ENCODE data around the gene PIEZO2. TPM values are rescaled to one million over a fixed set of nuclear protein-coding genes. Genes with fewer than 3 reads are reported as not detected.

The PIEZO2 gene
- total and polyA plus RNA-seq, 2 of the 8 experiments (the other 6 are each of a cell fraction or from before 2014, with no cell fraction given): 4.7 to 16.5 TPM

DNA sequence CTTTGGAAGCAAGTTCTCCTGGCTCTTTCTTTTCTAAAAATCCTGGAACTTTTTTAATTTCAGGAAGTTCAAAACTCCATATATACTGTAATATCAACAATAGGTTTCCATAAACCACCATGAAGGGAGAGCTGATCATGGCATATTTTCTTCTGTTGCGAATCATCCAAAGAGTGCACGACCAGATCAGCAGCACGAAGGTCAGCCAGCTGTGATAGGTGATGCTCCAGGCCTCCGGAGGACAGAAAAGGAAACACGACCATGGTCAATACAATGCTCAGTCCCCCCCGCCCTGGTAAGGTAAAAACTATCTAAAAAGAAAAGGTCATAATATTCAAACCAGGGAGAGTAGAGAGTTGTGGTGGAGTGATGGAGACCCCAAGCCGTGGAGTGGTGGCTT, 354.6 kb downstream of the PIEZO2 start:
- ChIA-PET POLR2A (ENCODE audit: partially characterized antibody) (interaction anchor here (1.0 kb wide), 1 partner anchor 356 kb away, joined by 3 read pairs; no protein-coding TSS in a partner anchor), CTCF (ENCODE audit: partially characterized antibody) (interaction anchor here (0.9 to 2.4 kb wide), 7 partner anchors 8 to 359 kb away, joined by 3 to 14 read pairs (median 4); no protein-coding TSS in a partner anchor)
- no peaks in the 10 kb centered on the region for H3K27me3 ChIP-seq (replicated peaks in 1 of 4; ENCODE audit: control insufficient read depth in 3 of 4, extremely low read depth in 1 of 4, insufficient read depth in 3 of 4, low read length in 3 of 4)

More for the DNA sequence above, 354.6 kb downstream of the PIEZO2 start:
- no peak overlapping the region for H2BK20ac ChIP-seq (ENCODE audit: low read length)
- no peak overlapping the region for H3K14ac ChIP-seq (ENCODE audit: insufficient read length)
- peaks cover 0 to 8% (median 4%) of the 10 kb centered on the region in 4 experiments; a peak in 4 of 7 replicates for H3K4me1 ChIP-seq (replicated peaks in 1 of 4; ENCODE audit: control insufficient read depth in 3 of 4, insufficient read depth in 4 of 4, low read length in 3 of 4)
- no peaks in the 10 kb centered on the region for H3K9me3 ChIP-seq (ENCODE audit: insufficient read depth in 2 of 2, low read depth in 1 of 2, low read length in 1 of 2)
- no peak overlapping the region for H4K91ac ChIP-seq (replicated peaks; ENCODE audit: insufficient read length, low read length)
- no peaks in the 10 kb centered on the region for H4K20me1 ChIP-seq (replicated peaks in 1 of 2; ENCODE audit: control insufficient read depth in 1 of 2, insufficient read depth in 2 of 2, low read length in 2 of 2)
- H2AFZ ChIP-seq (ENCODE audit: low read length): no peak overlapping the region
- WGBS, 2 experiments (ENCODE audit: extremely low coverage in 1 of 2, insufficient coverage in 1 of 2, insufficient read length in 1 of 2, insufficient replicate concordance in 2 of 2, low coverage in 1 of 2, low lambda C conversion rate in 2 of 2, missing lambda C conversion rate in 1 of 2): 91% methylated on average over 7 of the region's 7 CpGs; no CpG with 5 or more reads in 1 of the 2 experiments
- H2BK12ac ChIP-seq (ENCODE audit: low read depth, low read length): no peak overlapping the region
- no peaks in the 10 kb centered on the region for H3K79me2 ChIP-seq (ENCODE audit: control insufficient read depth in 1 of 2, insufficient read depth in 2 of 2, low read length in 2 of 2)
- DNase-seq (ENCODE audit: low read depth in 1 of 2, low spot score in 2 of 2): no peak
- H3K4ac ChIP-seq (replicated peaks; ENCODE audit: insufficient read length, low read depth, low read length): no peak overlapping the region
- no peak overlapping the region for H3K4me3 ChIP-seq (ENCODE audit: extremely low read depth in 1 of 4, insufficient read depth in 2 of 4, low read depth in 3 of 4, low read length in 4 of 4)
- no peak overlapping the region for H4K5ac ChIP-seq (ENCODE audit: insufficient read length, low read depth, low read length)
- H3K23me2 ChIP-seq (ENCODE audit: low read depth, low read length): no peaks in the 10 kb centered on the region
- no peak overlapping the region for H2BK5ac ChIP-seq (ENCODE audit: low read depth, low read length)
- no peak overlapping the region for H4K8ac ChIP-seq (ENCODE audit: extremely low read depth, insufficient read depth, low read length)
- no peak overlapping the region for H3K27ac ChIP-seq (ENCODE audit: low read depth, low read length)
- no peak overlapping the region for H3K23ac ChIP-seq (ENCODE audit: insufficient read length)
- H3K18ac ChIP-seq (ENCODE audit: extremely low read depth, low read length): no peak overlapping the region
- H3K36me3 ChIP-seq (ENCODE audit: control insufficient read depth in 2 of 4, insufficient read depth in 4 of 4, low read length in 3 of 4): no peaks in the 10 kb centered on the region
- H3K79me1 ChIP-seq (ENCODE audit: low read depth, low read length): no peaks in the 10 kb centered on the region
- H2BK120ac ChIP-seq (replicated peaks; ENCODE audit: low read depth, low read length): no peak overlapping the region
- no peak for FAIRE-seq
- no peak overlapping the region for H3K9ac ChIP-seq (replicated peaks in 1 of 4; ENCODE audit: extremely low read depth in 1 of 4, low read depth in 3 of 4, low read length in 3 of 4)
- no peak overlapping the region for H3K56ac ChIP-seq (replicated peaks; ENCODE audit: insufficient read length, low read depth, low read length)
- no peak overlapping the region for H2AK5ac ChIP-seq (ENCODE audit: low read depth, low read length)
- no peak overlapping the region for H2BK15ac ChIP-seq (ENCODE audit: low read length)
- H3K4me2 ChIP-seq (ENCODE audit: insufficient read depth in 1 of 2, low read depth in 2 of 2, low read length in 2 of 2): no peak overlapping the region
- TF ChIP-seq, protein P1, sequence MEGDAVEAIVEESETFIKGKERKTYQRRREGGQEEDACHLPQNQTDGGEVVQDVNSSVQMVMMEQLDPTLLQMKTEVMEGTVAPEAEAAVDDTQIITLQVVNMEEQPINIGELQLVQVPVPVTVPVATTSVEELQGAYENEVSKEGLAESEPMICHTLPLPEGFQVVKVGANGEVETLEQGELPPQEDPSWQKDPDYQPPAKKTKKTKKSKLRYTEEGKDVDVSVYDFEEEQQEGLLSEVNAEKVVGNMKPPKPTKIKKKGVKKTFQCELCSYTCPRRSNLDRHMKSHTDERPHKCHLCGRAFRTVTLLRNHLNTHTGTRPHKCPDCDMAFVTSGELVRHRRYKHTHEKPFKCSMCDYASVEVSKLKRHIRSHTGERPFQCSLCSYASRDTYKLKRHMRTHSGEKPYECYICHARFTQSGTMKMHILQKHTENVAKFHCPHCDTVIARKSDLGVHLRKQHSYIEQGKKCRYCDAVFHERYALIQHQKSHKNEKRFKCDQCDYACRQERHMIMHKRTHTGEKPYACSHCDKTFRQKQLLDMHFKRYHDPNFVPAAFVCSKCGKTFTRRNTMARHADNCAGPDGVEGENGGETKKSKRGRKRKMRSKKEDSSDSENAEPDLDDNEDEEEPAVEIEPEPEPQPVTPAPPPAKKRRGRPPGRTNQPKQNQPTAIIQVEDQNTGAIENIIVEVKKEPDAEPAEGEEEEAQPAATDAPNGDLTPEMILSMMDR (IDR thresholded peaks at IDR 0.05; ENCODE audit: control extremely low read depth in 1 of 3, insufficient read depth in 1 of 3, low read depth in 1 of 3, low read length in 3 of 3): peak in 1 of 3 experiments; percentile 0; a peak in 1 of 4 replicates
- TF ChIP-seq RFX5 (IDR thresholded peaks at IDR 0.05; ENCODE audit: borderline replicate concordance, low read depth, low read length): no peak
- no peak for TF ChIP-seq GTF2F1 (IDR thresholded peaks at IDR 0.05; ENCODE audit: borderline replicate concordance, low read depth, low read length)
